Activated CD4-positive, alpha-beta T cell treated with anti-CD3 and anti-CD28 coated beads for 1 hour (primary cell): ENCODE results near the gene TSSK1B.
"Not testable (repeated sequence)": the region's sequence is repeated elsewhere in the genome, so short reads cannot be mapped to it uniquely, and the experiment has no call there.

Source experiments
- DNase-seq: peaks from one replicate; pipeline ENCODE4 v3.0.0-alpha.2; 2020

Gene TSSK1B

GRCh38 chr5:113434889-113435288, at the start of gene TSSK1B:
Gene TSSK1B, minus strand, starts transcription at chr5:113434989. Its CDS starts 150 bp downstream, at chr5:113434839.
- DNase-seq, result no peak

- no peak for DNase-seq
Observed at GRCh38 chr5:113480243-113480642, 45.5 kb upstream of the TSSK1B start.

- DNase-seq, result no peak
Observed at GRCh38 chr5:113478691-113479090, 43.9 kb upstream of the TSSK1B start.

GRCh38 chr5:113474100-113474728, 39.4 kb upstream of the TSSK1B start:
- no peak for DNase-seq

DNA sequence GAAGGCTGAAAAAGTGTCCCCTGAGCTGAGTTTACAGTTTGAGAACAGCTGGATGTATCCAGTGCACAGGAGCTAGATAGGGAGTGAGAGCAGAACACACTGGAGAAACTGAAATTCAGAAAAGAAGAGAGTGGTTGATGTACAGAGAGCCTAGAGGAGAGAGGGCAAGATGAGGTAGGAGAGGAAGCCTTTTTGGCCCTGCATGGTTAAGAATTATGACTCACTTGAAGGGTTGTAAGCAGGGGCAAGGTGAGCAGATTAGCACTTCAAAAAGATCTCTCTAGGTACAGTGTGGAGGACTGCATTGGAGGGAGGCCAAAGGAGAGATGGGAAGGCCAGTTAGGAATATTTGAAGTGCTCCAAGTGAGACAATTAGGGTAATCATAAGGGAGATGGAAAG, 28.2 kb upstream of the TSSK1B start:
- DNase-seq, result no peak

- not testable (repeated sequence) for DNase-seq
Observed at GRCh38 chr5:113457106-113457505, 22.3 kb upstream of the TSSK1B start.

DNA sequence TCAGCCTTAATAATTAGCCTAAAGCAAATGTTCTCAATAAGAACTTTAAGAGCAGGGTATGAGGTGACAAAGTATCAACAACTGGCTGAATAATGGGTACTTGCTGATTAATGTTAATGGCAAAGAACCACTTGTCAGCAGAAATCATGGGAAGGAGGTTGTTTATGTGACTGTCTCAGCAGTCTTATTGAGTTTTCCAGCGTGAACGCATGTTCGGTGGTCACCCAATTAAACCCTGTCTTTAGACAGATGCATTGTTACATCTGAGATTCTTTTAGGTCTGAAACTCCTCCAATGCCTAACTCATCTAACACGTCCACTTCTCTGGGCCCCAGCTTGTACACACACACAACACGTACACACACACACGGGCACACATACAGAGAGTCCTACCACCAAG, 18.2 kb upstream of the TSSK1B start:
- DNase-seq, result no peak

- DNase-seq, result no peak
Observed at GRCh38 chr5:113451797-113452196, 17.0 kb upstream of the TSSK1B start.

- no peak for DNase-seq
Observed at GRCh38 chr5:113450929-113451328, 16.1 kb upstream of the TSSK1B start.

DNA sequence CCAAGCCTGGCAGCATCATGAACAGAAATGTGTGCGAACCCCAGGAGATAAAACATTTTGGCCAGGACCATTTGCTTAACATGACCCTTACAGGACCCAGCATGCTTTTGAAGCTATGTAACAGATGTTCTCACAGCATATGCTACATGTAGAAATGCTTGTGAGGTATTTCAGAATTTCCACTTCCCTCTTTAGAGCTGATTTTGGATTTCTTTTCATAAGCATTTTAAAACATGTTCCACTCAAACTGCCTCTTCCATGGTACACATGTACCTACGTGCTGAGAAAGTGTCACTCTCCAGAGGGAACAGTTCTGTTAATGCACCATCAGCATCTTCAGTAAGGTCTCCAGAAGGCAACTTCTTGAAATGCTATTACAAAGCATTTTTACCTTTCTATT, 15.7 kb upstream of the TSSK1B start:
- no peak for DNase-seq

- DNase-seq, result no peak
Observed at GRCh38 chr5:113448252-113448651, 13.5 kb upstream of the TSSK1B start.

DNA sequence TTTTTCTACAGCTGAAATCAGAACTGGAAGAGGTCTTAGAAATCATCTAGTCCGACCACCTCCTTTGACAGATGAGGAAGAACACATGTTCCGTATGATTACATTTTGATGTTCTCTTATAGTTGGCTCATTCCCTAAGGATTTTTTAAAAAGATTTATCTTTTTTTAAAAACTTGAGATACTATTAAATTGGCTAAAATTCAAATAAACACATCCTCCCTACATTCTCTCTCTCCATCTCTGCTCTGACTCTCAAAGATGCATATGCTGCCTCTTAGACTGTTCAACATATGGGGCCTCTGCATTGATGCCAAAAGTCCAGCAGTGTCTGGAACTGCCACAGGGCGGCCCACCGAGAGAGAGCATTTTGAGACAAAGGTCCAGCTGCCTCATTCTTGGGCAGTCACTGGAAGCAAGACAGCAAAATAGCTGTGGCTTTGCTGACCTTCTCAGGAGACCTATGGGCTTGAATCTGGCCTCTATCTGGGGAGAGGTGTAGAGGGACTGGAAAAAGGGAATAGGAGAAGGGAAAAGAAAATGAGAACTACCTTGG, 12.8 kb upstream of the TSSK1B start:
- no peak for DNase-seq

DNA sequence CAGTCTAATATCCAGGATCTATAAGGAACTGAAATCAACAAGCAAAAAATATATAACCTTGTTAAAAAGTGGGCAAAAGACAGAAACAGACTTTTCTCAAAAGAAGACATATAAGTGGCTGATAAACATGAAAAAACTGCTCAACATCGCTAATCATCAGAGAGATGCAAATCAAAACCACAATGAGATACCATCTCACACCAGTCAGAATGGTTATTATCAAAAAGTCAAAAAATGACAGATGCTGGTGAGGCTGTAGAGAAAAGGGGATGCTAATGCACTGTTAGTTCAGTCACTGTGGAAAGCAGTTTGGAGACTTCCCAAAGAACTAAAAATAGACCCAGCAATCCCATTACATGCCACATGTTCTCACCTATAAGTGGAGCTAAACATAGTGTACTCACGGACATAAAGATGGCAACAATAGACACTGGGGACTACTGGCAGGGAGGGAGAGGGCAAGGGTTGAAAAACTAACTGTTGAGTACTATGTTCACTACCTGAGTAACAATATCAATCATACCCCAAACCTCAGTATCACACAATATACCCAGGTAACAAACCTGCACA, 11.7 kb upstream of the TSSK1B start:
- DNase-seq, result no peak

DNA sequence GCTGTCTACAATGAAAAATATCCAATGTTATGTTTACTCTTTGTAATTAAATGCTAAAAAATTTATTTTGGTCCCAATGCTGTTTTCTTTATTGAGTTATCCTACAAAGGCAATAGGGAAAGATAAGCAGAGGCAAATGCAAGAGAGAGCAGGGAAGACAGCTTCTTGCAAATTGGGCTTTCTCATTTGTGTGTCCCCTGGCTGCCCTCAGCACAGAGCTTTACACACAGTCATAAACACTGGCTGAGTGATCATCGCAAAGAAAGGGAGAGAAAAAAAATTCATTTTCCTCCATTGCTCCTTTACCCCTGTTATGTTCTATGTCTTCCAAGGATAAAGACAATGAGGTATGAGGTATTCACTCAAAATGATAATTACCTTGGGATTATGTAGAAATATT, 2.3 kb upstream of the TSSK1B start:
- no peak for DNase-seq

DNA sequence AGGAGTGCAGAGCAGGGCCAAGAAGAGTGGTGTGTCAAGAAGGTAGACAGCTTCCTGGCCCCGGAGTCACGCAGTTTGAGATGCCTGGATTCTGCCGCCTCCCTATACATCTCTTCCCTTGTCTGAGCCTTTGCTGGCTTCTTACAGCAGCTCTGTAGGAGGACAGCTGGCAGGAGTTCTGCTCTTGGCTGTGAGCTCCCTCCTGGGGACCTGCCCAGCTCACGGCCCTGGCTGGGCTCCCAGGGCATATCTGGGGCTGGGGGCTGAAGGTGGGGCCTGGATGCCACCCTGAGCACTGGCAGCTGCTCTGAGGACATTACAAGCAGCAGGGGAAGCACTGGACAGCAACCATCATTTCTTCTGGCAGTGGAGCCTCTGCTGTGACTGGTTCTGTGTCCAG, 786 bp upstream of the TSSK1B start:
- DNase-seq, result no peak

DNA sequence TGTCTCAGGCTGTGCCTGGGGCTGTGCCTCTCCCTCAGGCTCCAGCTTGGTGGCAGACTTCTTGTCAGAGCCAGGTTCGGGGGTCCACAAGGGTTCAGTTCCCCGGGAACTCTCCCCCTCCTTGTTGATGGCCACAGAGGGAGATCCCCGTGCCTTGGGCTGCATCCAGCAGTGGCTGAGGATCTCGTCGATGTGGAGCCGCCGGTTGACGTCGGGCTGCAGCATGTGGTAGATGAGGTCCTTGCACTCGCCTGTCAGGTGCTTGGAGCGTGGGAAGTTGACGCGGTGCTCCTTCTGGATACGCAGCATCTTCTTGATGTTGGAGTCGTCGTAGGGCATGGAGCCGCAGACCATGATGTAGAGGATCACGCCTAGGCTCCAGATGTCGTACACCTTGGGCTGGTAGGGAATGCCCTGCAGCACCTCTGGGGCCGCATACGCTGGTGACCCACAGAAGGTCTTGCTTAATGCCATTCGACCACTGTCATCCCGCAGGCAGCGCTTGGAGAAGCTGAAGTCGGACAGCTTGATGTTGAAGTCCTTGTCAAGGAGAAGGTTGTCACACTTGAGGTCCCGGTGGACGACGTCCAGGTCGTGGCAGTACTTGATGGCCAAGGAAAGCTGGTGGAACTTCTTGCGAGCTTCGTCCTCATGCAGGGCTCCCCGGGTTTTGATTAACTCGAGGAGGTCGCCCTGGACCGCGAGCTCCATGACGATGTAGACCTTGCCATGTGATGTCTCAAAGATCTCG, 752 bp downstream of the TSSK1B start:
- DNase-seq, result no peak

- DNase-seq, result no peak
Observed at GRCh38 chr5:113433071-113433470, 1.7 kb downstream of the TSSK1B start.

DNA sequence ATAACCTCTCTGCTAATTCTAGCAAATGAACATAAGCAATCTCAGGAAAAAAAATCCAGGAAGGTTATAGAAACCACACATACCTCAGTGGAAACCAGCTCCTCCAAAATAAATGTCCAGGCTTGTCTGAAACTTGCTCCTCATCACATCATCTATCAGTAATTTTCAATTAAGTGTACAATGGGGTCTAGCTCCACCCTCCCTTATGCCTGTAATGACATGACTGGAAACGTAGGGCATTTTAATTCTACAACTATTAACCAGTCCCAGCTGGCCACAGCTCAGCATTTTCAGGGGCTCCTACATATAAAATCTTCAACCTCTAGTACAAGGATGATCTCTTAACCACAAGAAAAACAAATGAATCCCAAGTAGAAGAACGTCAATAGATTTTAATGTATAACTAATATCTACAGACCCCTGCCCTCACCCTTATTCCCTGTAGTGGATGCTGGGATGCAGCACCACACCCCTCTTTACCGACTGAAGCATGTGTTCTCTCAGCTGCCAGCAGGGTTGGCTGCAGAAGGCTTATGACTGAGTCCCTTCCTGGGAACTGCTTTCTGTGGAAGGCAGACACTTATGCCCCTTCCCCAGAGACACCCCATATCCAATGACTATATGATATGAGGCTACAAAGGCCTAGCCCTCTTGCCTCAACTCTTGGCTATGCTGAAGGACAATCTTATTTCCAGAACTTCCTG, 6.8 kb downstream of the TSSK1B start:
- DNase-seq, result no peak

DNA sequence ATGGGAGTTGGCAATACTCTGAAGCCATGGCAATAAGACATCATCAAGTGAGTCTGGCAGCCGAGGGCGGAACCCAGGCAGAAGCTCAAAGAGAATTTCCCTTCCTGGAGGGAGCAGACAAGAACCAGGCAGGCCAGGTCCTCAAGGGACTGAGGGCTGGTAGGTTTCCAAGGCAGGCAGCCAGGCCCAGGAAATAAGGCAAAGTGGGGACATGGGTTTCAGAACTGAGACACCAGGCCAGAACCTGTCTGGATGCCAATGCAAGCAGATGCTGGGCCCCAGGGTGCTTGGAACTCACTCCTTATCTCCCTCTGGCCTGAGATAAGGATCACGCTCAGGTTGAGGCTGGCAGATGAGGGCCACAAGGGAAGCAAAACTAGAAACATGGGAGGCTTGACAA, 8.9 kb downstream of the TSSK1B start:
- DNase-seq, result no peak

GRCh38 chr5:113421693-113422092, 13.1 kb downstream of the TSSK1B start:
- no peak for DNase-seq

DNA sequence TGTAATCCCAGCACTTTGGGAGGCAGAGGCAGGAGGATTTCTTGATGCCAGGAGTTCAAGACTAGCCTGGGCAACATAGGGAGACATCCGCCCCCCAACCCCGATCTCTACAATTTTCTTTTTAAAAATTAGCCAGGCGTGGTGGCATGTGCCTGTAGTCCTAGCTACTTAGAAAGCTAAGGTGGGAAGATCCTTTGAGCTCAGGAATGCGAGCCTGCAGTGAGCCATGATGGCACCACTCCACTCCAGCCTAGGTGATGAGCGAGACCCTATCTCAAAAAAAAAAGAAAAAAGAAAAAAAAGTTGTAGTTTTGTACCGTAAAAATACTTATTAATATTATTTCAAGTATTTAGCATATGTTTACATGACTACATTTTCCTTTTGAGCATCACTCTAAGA, 29.3 kb downstream of the TSSK1B start:
- DNase-seq, result no peak

- DNase-seq, result no peak
Observed at GRCh38 chr5:113404269-113404668, 30.5 kb downstream of the TSSK1B start.

DNA sequence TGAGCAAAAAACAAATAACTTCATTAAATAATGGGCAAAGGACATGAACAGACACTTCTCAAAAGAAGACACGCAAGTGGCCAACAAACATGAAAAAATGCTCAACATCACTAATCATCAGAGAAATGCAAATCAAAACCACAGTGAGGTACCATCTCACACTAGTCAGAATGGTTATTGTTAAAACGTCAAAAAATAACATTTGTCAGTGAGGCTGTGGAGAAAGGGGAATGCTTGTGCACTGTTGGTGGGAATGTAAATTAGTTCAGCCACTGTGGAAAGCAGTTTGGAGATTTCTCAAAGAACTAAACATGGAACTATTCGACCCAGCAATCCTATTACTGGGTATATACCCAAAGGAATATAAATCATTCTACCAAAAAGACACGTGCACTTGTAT, 36.8 kb downstream of the TSSK1B start:
- not testable (repeated sequence) for DNase-seq
